WTC11 (cell line): ENCODE results near the gene PPP1CA. TPM values are rescaled to one million over a fixed set of nuclear protein-coding genes. Genes with fewer than 3 reads are reported as not detected.

Source experiments
- ATAC-seq: fragments of 200-7000 bp; cut with Tn5 transposase; 2 replicates; pipeline ENCODE4 v1.10.0; 2021; ENCODE audit warnings: mild to moderate bottlenecking, moderate library complexity
- CTCF ChIA-PET: fragments of 300-600 bp; sonication (Branson Sonifier 250); formaldehyde crosslinking; loops from one replicate; lab custom pipeline; 2021; ENCODE audit warnings: antibody characterized with exemption; lab: Charles Lee
- POLR2A ChIA-PET: fragments of 350-600 bp; sonication (Branson Sonifier 250); formaldehyde crosslinking; loops from one replicate; lab custom pipeline; 2021; ENCODE audit warnings: antibody characterized with exemption; lab: Charles Lee
- DNase-seq: peaks from one replicate; pipeline ENCODE4 v3.0.0; 2021; ENCODE audit warnings: low spot score
- H3K27ac Mint-ChIP-seq: 2 replicates; pipeline ENCODE4 v1.8.0; 2021; ENCODE audit warnings: mixed read lengths
- H3K27me3 Mint-ChIP-seq: 2 replicates; pipeline ENCODE4 v1.8.0; 2021; ENCODE audit warnings: low read depth, mild to moderate bottlenecking, moderate library complexity, mixed read lengths
- H3K36me3 Mint-ChIP-seq: 2 replicates; pipeline ENCODE4 v1.8.0; 2021; ENCODE audit warnings: mixed read lengths
- H3K4me1 Mint-ChIP-seq: 2 replicates; pipeline ENCODE4 v1.8.0; 2022; ENCODE audit warnings: mixed read lengths
- H3K4me3 Mint-ChIP-seq: 2 replicates; pipeline ENCODE4 v1.8.0; 2021; ENCODE audit warnings: mild to moderate bottlenecking, moderate library complexity, mixed read lengths
- H3K9me3 Mint-ChIP-seq: 2 replicates; pipeline ENCODE4 v1.8.0; 2021; ENCODE audit warnings: mixed read lengths
- CBFB ChIP-seq: sonication (generic); formaldehyde crosslinking; IDR thresholded peaks from 2 replicates; pipeline ENCODE4 v1.8.1; 2022; ENCODE audit warnings: mild to moderate bottlenecking, low read depth, missing genetic modification reagents
- CDX4 ChIP-seq: fragments of 250-450 bp; sonication (Bioruptor Pico); IDR thresholded peaks from 2 replicates; pipeline ENCODE4 v1.9.0; 2021; ENCODE audit warnings: moderate library complexity, mild to moderate bottlenecking, inconsistent platforms, borderline replicate concordance
- CREB1 ChIP-seq: sonication (generic); formaldehyde crosslinking; IDR thresholded peaks from 2 replicates; pipeline ENCODE4 v1.8.0; 2023; ENCODE audit warnings: mild to moderate bottlenecking, missing genetic modification reagents
- CTCF ChIP-seq: fragments of 200-600 bp; IDR thresholded peaks from 2 replicates; pipeline ENCODE4 v1.8.0; 2022; ENCODE audit warnings: antibody characterized with exemption
- GABPB1 ChIP-seq: sonication (generic); formaldehyde crosslinking; IDR thresholded peaks from 2 replicates; pipeline ENCODE4 v1.8.1; 2023; ENCODE audit warnings: mild to moderate bottlenecking, missing genetic modification reagents
- GRHL2 ChIP-seq: fragments of 250-450 bp; sonication (Bioruptor Pico); IDR thresholded peaks from 2 replicates; pipeline ENCODE4 v1.8.0; 2022; ENCODE audit warnings: mild to moderate bottlenecking, moderate library complexity; ENCODE audit not compliant: insufficient replicate concordance, severe bottlenecking
- MAX ChIP-seq: sonication (generic); formaldehyde crosslinking; IDR thresholded peaks from 2 replicates; pipeline ENCODE4 v1.8.0; 2022; ENCODE audit warnings: mild to moderate bottlenecking, missing genetic modification reagents
- SP1 ChIP-seq: sonication (generic); formaldehyde crosslinking; conservative IDR thresholded peaks from 2 replicates; pipeline ENCODE4 v1.8.1; 2022; ENCODE audit warnings: missing genetic modification reagents
- TP53 ChIP-seq: sonication (generic); formaldehyde crosslinking; IDR thresholded peaks from 2 replicates; pipeline ENCODE4 v1.8.1; 2023; ENCODE audit warnings: mild to moderate bottlenecking, missing genetic modification reagents
- USF2 ChIP-seq: sonication (generic); formaldehyde crosslinking; IDR thresholded peaks from 2 replicates; pipeline ENCODE4 v1.8.1; 2023; ENCODE audit warnings: mild to moderate bottlenecking, missing genetic modification reagents, moderate library complexity
- ZBTB21 ChIP-seq: sonication (generic); formaldehyde crosslinking; IDR thresholded peaks from 2 replicates; pipeline ENCODE4 v1.8.1; 2023; ENCODE audit warnings: mild to moderate bottlenecking, missing genetic modification reagents, borderline replicate concordance
- ZNF219 ChIP-seq: sonication (generic); formaldehyde crosslinking; IDR thresholded peaks from 2 replicates; pipeline ENCODE4 v1.8.0; 2023; ENCODE audit warnings: missing genetic modification reagents, mild to moderate bottlenecking, borderline replicate concordance
- ZNF423 ChIP-seq: fragments of 250-450 bp; sonication (Bioruptor Pico); IDR thresholded peaks from 2 replicates; pipeline ENCODE4 v2.1.2; 2022; ENCODE audit warnings: mild to moderate bottlenecking, moderate library complexity
- total RNA-seq: library from RNA; stranded (reverse); gene quantifications from 3 replicates; pipeline ENCODE4 v1.2.3, GENCODE V29; 2021
- TF ChIP-seq, protein P1 (sequence below): sonication (generic); formaldehyde crosslinking; IDR thresholded peaks from 2 replicates; pipeline ENCODE4 v1.8.1; 2022; ENCODE audit warnings: low read depth, missing genetic modification reagents, borderline replicate concordance
- TF ChIP-seq, protein P2 (sequence below): sonication (generic); formaldehyde crosslinking; conservative IDR thresholded peaks from 2 replicates; pipeline ENCODE4 v1.8.1; 2023; ENCODE audit warnings: mild to moderate bottlenecking, low read depth, missing genetic modification reagents, moderate library complexity
- TF ChIP-seq, protein P3 (sequence below): sonication (generic); formaldehyde crosslinking; IDR thresholded peaks from 2 replicates; pipeline ENCODE4 v1.8.1; 2022; ENCODE audit warnings: mild to moderate bottlenecking, missing genetic modification reagents, moderate library complexity, borderline replicate concordance

PPP1CA gene
- total RNA-seq, 1 experiment from 2014 or later, result 220 TPM

GRCh38 chr11:67356864-67357561 lies 44.6 kb downstream of the PPP1CA start:
- Mint-ChIP-seq H3K4me1 (peaks cover 24% of the 10 kb centered on the region), H3K9me3 (no peaks in the 10 kb centered on the region), H3K4me3 (no peak overlapping the region), H3K27ac (no peak overlapping the region), H3K27me3 (peaks cover 32% of the 10 kb centered on the region), H3K36me3 (no peaks in the 10 kb centered on the region)
- TF ChIP-seq CREB1 (CRISPR knock-in tag), result no peak
- TF ChIP-seq CTCF, result peak; percentile 91
- 0 out of 2 replicates have a peak, but pooled peaks have one; percentile 38 for TF ChIP-seq SP1 (CRISPR knock-in tag)
- DNase-seq (peak; percentile 82), ATAC-seq (peak; percentile 64)
- ChIA-PET CTCF (interaction anchor here (0.7 to 10.1 kb wide), 12 partner anchors 11 to 257 kb away, joined by 3 to 842 read pairs (median 4); partner anchors contain the start of genes CLCF1, PPP1CA and RAD9A), POLR2A (interaction anchor here (1.0 kb wide), 1 partner anchor 19 kb away, joined by 3 read pairs; no protein-coding TSS in a partner anchor)

GRCh38 chr11:67356387-67356863 lies 45.2 kb downstream of the PPP1CA start:
- ChIA-PET POLR2A (interaction anchor here (1.0 kb wide), 1 partner anchor 20 kb away, joined by 3 read pairs; no protein-coding TSS in a partner anchor), CTCF (interaction anchor here (0.7 to 10.1 kb wide), 10 partner anchors 10 to 258 kb away, joined by 3 to 842 read pairs (median 5); partner anchors contain the start of genes CLCF1 and PPP1CA)
- Mint-ChIP-seq H3K4me3 (no peak overlapping the region), H3K27ac (no peak overlapping the region), H3K9me3 (no peaks in the 10 kb centered on the region), H3K4me1 (peaks cover 28% of the 10 kb centered on the region), H3K27me3 (peaks cover 26% of the 10 kb centered on the region), H3K36me3 (no peaks in the 10 kb centered on the region)
- ATAC-seq, result no peak
- TF ChIP-seq GABPB1 (no peak), ZNF423 (CRISPR knock-in tag) (no peak), MAX (no peak), CBFB (CRISPR knock-in tag) (no peak), TP53 (CRISPR knock-in tag) (no peak), ZBTB21 (CRISPR knock-in tag) (no peak), GRHL2 (CRISPR knock-in tag) (no peak), CDX4 (CRISPR knock-in tag) (no peak), USF2 (CRISPR knock-in tag) (no peak), ZNF219 (CRISPR knock-in tag) (no peak)
- TF ChIP-seq, protein P1, sequence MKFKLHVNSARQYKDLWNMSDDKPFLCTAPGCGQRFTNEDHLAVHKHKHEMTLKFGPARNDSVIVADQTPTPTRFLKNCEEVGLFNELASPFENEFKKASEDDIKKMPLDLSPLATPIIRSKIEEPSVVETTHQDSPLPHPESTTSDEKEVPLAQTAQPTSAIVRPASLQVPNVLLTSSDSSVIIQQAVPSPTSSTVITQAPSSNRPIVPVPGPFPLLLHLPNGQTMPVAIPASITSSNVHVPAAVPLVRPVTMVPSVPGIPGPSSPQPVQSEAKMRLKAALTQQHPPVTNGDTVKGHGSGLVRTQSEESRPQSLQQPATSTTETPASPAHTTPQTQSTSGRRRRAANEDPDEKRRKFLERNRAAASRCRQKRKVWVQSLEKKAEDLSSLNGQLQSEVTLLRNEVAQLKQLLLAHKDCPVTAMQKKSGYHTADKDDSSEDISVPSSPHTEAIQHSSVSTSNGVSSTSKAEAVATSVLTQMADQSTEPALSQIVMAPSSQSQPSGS, result no peak
- TF ChIP-seq, protein P2, sequence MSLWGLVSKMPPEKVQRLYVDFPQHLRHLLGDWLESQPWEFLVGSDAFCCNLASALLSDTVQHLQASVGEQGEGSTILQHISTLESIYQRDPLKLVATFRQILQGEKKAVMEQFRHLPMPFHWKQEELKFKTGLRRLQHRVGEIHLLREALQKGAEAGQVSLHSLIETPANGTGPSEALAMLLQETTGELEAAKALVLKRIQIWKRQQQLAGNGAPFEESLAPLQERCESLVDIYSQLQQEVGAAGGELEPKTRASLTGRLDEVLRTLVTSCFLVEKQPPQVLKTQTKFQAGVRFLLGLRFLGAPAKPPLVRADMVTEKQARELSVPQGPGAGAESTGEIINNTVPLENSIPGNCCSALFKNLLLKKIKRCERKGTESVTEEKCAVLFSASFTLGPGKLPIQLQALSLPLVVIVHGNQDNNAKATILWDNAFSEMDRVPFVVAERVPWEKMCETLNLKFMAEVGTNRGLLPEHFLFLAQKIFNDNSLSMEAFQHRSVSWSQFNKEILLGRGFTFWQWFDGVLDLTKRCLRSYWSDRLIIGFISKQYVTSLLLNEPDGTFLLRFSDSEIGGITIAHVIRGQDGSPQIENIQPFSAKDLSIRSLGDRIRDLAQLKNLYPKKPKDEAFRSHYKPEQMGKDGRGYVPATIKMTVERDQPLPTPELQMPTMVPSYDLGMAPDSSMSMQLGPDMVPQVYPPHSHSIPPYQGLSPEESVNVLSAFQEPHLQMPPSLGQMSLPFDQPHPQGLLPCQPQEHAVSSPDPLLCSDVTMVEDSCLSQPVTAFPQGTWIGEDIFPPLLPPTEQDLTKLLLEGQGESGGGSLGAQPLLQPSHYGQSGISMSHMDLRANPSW, result no peak
- TF ChIP-seq, protein P3, sequence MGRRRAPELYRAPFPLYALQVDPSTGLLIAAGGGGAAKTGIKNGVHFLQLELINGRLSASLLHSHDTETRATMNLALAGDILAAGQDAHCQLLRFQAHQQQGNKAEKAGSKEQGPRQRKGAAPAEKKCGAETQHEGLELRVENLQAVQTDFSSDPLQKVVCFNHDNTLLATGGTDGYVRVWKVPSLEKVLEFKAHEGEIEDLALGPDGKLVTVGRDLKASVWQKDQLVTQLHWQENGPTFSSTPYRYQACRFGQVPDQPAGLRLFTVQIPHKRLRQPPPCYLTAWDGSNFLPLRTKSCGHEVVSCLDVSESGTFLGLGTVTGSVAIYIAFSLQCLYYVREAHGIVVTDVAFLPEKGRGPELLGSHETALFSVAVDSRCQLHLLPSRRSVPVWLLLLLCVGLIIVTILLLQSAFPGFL (CRISPR knock-in tag), result no peak
- no peak for DNase-seq
